ENCODE data around the gene LINGO3.

Gene LINGO3

GRCh38 chr19:2326699-2327360 lies 18.9 kb upstream of the LINGO3 start:
- no peak for DNase-seq

GRCh38 chr19:2325281-2326046 lies 17.5 kb upstream of the LINGO3 start:
- no peak for DNase-seq

GRCh38 chr19:2324220-2324948 lies 16.4 kb upstream of the LINGO3 start:
- no peak for DNase-seq

- DNase-seq = no peak
These were observed 15.8 kb upstream of the LINGO3 start for GRCh38 chr19:2323707-2324106.

- DNase-seq = no peak
These were observed 13.8 kb upstream of the LINGO3 start for GRCh38 chr19:2321565-2322283.

GRCh38 chr19:2320939-2321338 lies 13.0 kb upstream of the LINGO3 start:
- no peak for DNase-seq

- no peak for DNase-seq
These were observed 12.1 kb upstream of the LINGO3 start for GRCh38 chr19:2320049-2320448.

- DNase-seq = no peak
These were observed 11.6 kb upstream of the LINGO3 start for GRCh38 chr19:2319551-2319950.

GRCh38 chr19:2318923-2319322 lies 11.0 kb upstream of the LINGO3 start:
- no peak for DNase-seq

- DNase-seq = no peak
These were observed 9.8 kb upstream of the LINGO3 start for GRCh38 chr19:2317756-2318155.

- no peak for DNase-seq
These were observed 9.3 kb upstream of the LINGO3 start for GRCh38 chr19:2317300-2317699.

GRCh38 chr19:2315818-2316353 lies 7.9 kb upstream of the LINGO3 start:
- peak; percentile 49 for DNase-seq

GRCh38 chr19:2315121-2315817 lies 7.3 kb upstream of the LINGO3 start:
- DNase-seq = no peak

GRCh38 chr19:2312820-2313501 lies 5.0 kb upstream of the LINGO3 start:
- DNase-seq = no peak

- DNase-seq = no peak
These were observed 3.1 kb upstream of the LINGO3 start for GRCh38 chr19:2311093-2311492.

- DNase-seq = peak; percentile 40
These were observed 1.9 kb upstream of the LINGO3 start for GRCh38 chr19:2309734-2310362.

GRCh38 chr19:2307518-2308012 lies 389 bp downstream of the LINGO3 start:
- no peak for DNase-seq

- DNase-seq = no peak
These were observed 983 bp downstream of the LINGO3 start for GRCh38 chr19:2306971-2307370.

GRCh38 chr19:2306281-2306806 lies 1.6 kb downstream of the LINGO3 start:
- DNase-seq = no peak

All from fibroblast of skin of abdomen (primary cell).